Smooth muscle cell of the brain vasculature (primary cell): ENCODE results near the gene URM1.
"Not testable (repeated sequence)": the region's sequence is repeated elsewhere in the genome, so short reads cannot be mapped to it uniquely, and the experiment has no call there.

Experiments used
- DNase-seq: peaks from one replicate; pipeline ENCODE4 v3.0.0-alpha.2; 2012; ENCODE audit warnings: low read depth, low spot score

URM1 gene

DNA sequence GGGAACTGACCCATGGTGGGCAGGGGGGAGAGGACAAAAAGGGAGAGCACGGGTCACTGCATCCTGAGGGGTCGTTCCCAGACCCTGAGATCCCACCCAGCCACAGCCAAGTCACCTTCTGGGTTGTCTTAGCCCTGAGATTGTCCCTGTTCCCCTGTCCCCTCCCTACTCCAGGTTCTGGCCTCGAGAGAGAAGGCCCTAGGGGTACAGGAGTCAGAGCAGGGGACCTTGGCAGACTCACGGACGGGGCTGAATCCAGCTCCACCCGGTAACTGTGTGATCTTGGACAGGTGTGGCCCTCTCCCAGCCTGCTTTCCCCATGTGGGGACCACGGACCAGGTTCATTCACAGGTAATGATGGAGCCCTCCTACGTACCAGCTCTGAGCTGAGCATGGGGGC lies 38.3 kb downstream of the URM1 start:
- no peak for DNase-seq

GRCh38 chr9:128409978-128410377 lies 38.8 kb downstream of the URM1 start:
- DNase-seq: no peak

DNA sequence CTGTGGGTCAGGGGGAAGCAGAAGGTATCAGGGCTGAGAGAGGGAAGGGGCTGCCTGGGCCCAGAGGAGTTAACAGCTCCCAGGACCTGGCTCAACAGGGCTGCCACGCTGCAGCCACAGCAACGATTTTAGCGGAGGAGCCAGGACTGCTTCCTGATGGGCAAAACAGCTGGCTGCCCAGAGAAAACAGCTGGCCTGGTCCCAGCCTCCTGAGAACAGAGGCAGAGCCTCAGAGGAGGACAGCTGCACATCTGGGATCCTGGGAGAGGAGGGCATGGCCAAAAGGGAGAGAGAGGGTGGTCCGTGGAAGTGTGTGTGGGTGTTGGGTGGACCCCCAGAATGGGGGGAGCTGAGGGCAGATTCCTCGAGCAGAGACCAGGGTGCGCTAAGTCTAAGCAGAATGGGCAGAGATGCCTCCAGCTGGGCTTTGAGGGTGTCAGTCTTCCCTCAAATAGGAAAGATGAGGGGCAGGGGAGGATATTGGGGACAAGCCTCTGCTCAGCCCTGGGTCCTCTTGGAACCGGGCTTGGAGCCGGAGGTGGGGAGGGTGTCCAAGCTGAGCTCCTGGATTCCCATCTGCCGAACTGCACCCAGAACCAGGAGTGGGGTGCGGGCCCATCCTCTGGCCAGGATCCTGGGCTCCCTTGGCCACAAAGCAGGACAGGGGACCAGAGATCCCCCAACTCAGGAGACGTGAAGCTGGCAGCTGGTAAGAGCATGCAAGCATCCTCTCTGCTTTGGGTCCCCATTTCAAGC lies 40.4 kb downstream of the URM1 start:
- no peak for DNase-seq

- no peak for DNase-seq
Observed at GRCh38 chr9:128412120-128412790, 41.1 kb downstream of the URM1 start.

- DNase-seq: not testable (repeated sequence)
Observed at GRCh38 chr9:128413728-128414127, 42.6 kb downstream of the URM1 start.

DNA sequence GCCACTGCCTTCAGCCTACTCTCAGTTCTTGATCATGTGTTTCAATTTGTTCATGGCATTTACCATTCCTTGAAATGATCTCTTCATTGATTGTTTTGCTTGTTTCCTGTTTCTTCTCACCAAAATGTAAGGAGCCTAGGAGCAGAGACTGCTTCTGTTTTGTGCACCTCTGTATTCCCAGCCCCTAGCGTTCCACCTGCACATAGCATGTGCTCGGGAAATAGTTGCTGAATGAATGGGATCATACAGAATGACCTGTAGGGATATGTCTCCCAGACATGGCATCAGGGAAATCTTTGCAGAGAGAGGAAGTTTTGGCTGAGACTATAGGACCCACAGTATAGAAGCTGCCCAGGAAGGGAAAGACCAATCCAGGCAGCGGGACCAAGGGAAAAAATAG lies 43.3 kb downstream of the URM1 start:
- DNase-seq: no peak

DNA sequence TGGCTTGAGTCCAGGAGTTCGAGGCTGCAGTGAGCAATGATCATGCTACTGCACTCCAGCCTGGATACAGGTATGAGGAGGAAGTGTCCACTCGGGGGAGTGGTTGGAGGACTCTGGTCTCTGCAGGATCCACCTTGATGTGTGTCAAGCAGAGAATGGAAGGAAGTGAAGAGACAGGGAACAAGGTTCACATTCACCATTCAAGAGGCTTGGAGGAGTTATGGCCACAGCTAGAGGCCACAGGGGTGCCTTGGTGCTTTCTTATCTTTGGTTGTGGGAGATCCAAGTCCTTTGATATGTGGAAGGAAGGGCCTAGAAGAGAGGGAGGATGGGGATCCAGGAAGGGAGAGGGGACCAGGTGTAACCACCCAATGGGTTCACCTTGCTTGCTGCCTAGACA lies 44.1 kb downstream of the URM1 start:
- no peak for DNase-seq

DNA sequence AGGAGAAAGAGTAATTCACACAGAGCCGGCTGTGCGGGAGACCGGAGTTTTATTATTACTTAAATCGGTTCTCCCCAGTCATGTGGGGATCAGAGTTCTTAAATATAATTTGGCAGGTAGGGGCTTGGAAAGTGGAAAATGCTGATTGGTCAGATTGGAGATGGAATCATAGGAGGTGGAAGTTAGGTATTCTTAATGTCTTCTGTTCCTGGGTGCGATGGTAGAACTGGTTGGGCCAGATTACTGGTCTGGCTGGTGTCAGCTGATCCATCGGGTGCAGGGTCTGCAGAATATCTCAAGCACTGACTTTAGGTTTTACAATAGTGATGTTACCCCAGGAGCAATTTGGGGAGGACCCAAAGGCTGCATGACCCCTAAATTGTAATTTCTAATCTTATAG lies 44.8 kb downstream of the URM1 start:
- DNase-seq: no peak

DNA sequence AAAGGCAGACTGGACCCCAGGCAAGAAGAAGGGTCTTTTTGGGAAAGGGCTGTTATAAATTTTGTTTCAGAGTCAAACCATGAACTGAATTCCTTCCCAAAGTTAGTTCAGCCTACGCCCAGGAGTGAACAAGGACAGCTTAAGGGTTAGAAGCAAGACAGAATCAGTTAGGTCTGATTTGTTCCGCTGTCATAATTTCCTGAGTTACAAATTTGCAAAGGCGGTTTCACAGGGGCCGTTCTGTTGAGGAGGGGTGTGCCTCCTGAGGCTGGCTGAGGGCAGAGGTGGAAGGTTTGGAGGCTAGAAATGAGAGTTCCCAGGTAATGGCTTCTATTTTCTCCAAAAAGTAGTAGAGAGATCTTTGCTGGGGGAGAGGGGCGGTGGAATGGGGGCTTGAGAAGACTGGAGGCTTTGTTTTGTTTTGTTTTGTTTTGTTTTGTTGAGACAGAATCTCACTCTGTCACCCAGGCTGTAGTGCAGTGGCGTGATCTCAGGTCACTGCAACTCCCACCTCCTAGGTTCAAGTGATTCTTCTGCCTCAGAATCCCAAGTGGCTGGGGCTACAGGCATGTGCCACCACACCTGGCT lies 45.4 kb downstream of the URM1 start:
- DNase-seq: no peak

- DNase-seq: no peak
Observed at GRCh38 chr9:128419061-128419925, 48.1 kb downstream of the URM1 start.

GRCh38 chr9:128420060-128420650 lies 49.0 kb downstream of the URM1 start:
- DNase-seq: no peak

- no peak for DNase-seq
Observed at GRCh38 chr9:128420651-128421481, 49.7 kb downstream of the URM1 start, which contains the start of gene CERCAM. Gene CERCAM (plus strand): TSS chr9:128420857. CDS start chr9:128420878, 21 bp downstream.

GRCh38 chr9:128421482-128421996 lies 50.4 kb downstream of the URM1 start:
- DNase-seq: no peak

DNA sequence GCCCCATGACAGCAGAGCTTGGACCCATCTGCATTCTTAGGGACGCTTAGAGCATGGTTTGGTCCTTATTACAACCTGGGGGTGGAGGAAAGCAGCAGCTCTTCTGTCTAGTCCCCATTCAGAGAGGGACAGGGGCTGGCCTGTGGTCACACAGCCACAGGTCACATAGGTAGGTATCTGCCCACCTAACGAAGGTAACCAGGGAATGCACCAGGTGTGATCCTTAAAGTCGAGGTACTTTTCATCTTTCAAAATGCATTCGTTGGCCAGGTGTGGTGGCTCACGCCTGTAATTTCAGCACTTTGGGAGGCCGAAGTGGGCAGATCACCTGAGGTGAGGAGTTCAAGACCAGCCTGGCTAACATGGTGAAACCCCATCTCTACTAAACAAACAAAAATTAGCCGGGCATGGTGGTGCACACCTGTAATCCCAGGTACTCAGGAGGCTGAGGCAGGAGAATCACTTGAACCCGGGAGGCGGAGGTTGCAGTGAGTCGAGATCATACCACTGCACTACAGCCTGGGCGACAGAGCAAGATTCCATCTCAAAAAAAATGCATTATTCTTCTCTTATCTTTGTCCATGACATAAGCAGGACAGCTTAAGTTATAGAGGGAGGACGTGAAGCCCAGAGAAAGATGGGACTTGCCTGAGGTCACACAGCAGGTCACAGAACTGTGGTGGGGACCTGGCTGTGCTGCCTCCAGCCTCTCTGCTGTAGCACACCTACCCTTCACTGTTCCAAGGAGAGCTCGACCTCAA lies 51.0 kb downstream of the URM1 start:
- not testable (repeated sequence) for DNase-seq

DNA sequence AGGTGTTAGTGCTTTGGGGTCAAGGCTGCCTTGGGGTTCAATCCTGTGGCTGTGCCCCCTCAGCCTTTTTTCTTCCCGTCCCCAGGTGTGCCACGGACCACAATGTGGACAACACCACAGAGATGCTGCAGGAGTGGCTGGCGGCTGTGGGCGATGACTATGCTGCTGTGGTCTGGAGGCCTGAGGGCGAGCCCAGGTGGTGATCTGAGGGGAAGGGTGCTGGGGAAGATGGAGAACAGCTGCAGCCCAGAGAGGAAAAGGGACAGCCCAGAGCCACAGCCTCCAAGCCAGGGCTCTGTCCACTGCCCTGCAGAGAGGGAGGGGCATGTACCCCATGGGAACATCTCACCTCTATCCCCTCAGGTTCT lies 51.6 kb downstream of the URM1 start:
- no peak for DNase-seq

- DNase-seq: not testable (repeated sequence)
Observed at GRCh38 chr9:128423356-128423755, 52.2 kb downstream of the URM1 start.

DNA sequence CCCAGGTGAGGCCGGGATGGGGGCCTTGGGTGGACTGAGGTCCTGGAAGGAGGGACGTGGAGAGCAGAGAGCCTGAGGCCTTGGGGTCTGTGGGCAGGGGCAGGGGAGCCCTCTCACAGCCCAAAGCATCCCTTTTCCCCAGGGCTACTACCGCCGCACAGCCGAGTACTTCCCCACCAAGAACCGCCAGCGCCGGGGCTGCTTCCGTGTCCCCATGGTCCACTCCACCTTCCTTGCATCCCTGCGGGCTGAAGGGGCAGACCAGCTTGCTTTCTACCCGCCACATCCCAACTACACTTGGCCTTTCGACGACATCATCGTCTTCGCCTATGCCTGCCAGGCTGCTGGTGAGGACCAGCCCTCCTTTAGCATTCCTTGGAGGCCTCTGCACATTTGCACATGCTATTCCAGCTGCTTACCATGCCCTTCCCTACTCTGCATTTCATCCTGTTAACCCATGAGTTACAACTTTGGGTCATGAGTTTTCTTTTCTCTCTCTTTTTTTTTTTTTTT lies 53.1 kb downstream of the URM1 start:
- no peak for DNase-seq

- DNase-seq: no peak
Observed at GRCh38 chr9:128428644-128429512, 57.7 kb downstream of the URM1 start.
